ENCODE results near the gene FNTB. TPM values are rescaled to one million over a fixed set of nuclear protein-coding genes. Genes with fewer than 3 reads are reported as not detected.
A peak's percentile ranks its signal among the peaks of the same experiment; 100 is the strongest.

Gene FNTB
- total and polyA plus RNA-seq, 2 of the 13 experiments (the other 11 are each of a cell fraction or from before 2014, with no cell fraction given), result 23.6 to 28.5 TPM

DNA sequence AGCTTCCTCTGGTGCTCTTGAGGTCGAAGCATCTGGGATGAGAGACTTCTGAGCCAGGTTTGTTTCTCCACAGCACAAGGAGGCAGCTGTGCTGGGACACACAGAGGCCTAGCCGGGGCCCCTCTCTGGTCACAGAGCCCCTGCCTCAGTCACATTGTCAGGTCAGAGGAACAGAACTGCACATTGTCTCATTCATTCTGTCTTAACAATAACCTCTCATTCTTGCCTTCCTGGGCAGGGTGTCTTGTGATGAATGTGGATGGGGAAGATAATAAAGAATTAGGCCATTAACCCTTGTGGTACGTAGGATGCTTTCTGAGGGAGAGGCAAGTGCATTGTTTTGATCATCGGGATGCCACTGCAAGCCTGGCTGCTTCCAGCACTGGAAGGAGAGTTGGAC, 29.8 kb downstream of the FNTB start (continued):
- TF ChIP-seq, protein P1, sequence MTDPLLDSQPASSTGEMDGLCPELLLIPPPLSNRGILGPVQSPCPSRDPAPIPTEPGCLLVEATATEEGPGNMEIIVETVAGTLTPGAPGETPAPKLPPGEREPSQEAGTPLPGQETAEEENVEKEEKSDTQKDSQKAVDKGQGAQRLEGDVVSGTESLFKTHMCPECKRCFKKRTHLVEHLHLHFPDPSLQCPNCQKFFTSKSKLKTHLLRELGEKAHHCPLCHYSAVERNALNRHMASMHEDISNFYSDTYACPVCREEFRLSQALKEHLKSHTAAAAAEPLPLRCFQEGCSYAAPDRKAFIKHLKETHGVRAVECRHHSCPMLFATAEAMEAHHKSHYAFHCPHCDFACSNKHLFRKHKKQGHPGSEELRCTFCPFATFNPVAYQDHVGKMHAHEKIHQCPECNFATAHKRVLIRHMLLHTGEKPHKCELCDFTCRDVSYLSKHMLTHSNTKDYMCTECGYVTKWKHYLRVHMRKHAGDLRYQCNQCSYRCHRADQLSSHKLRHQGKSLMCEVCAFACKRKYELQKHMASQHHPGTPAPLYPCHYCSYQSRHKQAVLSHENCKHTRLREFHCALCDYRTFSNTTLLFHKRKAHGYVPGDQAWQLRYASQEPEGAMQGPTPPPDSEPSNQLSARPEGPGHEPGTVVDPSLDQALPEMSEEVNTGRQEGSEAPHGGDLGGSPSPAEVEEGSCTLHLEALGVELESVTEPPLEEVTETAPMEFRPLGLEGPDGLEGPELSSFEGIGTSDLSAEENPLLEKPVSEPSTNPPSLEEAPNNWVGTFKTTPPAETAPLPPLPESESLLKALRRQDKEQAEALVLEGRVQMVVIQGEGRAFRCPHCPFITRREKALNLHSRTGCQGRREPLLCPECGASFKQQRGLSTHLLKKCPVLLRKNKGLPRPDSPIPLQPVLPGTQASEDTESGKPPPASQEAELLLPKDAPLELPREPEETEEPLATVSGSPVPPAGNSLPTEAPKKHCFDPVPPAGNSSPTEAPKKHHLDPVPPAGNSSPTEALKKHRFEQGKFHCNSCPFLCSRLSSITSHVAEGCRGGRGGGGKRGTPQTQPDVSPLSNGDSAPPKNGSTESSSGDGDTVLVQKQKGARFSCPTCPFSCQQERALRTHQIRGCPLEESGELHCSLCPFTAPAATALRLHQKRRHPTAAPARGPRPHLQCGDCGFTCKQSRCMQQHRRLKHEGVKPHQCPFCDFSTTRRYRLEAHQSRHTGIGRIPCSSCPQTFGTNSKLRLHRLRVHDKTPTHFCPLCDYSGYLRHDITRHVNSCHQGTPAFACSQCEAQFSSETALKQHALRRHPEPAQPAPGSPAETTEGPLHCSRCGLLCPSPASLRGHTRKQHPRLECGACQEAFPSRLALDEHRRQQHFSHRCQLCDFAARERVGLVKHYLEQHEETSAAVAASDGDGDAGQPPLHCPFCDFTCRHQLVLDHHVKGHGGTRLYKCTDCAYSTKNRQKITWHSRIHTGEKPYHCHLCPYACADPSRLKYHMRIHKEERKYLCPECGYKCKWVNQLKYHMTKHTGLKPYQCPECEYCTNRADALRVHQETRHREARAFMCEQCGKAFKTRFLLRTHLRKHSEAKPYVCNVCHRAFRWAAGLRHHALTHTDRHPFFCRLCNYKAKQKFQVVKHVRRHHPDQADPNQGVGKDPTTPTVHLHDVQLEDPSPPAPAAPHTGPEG (CRISPR knock-in tag; IDR thresholded peaks at IDR 0.05), result no peak
- no peak for TF ChIP-seq ZBTB1 (CRISPR knock-in tag; IDR thresholded peaks at IDR 0.05; ENCODE audit: borderline replicate concordance)
- TF ChIP-seq ZFX (CRISPR knock-in tag; IDR thresholded peaks at IDR 0.05; ENCODE audit: low read depth), result no peak
- no peak for TF ChIP-seq HCFC1 (IDR thresholded peaks at IDR 0.05; ENCODE audit: low read depth, low read length)

DNA sequence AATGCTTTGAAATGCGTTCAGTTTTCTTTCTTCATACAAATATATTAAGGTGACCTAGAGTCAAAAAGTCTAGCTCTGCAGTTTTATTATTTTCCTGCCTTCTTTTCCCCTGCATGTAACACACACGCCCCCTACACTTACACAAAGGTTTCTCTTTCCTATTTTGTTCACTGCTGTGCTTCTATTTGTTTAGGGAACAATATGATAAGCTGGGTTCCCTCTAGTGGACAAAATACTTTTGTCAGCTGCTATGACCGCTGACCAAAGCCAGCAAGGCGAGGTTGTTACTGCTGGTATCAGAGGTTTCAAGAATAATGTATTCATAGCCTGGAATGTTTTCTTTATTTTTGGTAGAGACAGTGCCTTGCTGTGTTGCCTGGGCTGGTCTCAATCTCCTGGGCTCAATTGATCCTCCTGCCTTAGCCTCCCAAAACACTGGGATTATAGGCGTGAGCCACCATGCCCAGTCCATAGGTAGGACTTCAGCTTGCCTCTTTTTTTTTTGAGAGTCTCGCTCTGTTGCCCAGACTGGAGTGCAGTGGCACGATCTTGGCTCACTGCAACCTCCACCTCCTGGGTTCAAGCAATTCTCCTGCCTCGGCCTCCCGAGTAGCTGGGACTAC, 33.4 kb downstream of the FNTB start:
- no peak overlapping the region for H2AFZ ChIP-seq (ENCODE audit: low read length)
- no peak overlapping the region for H3K9ac ChIP-seq (ENCODE audit: insufficient read depth, low read depth, low read length)
- H4K20me1 ChIP-seq (ENCODE audit: insufficient read depth, low read length), result no peaks in the 10 kb centered on the region
- peaks cover 9% of the 10 kb centered on the region; the same call in 1 of the 2 replicates for H3K4me1 ChIP-seq (ENCODE audit: insufficient read depth, low read length)
- no peak overlapping the region for H3K4me3 ChIP-seq (replicated peaks in 1 of 3; ENCODE audit: insufficient read depth in 1 of 3, low read depth in 2 of 3, low read length in 3 of 3)
- ATAC-seq, result peak; percentile 99
- peak; percentile 85 for DNase-seq (ENCODE audit: low spot score)
- ChIA-PET CTCF (ENCODE audit: low intra/inter-chr PET ratio, low total read pairs) (interaction anchor here (1.3 to 1.6 kb wide), 2 partner anchors 33 to 197 kb away, joined by 3 to 12 read pairs; partner anchors contain the start of gene FNTB), POLR2A (interaction anchor here (1.1 to 2.5 kb wide), 2 partner anchors 33 to 78 kb away, joined by 5 to 19 read pairs; partner anchors contain the start of genes FNTB and GPX2)
- intact Hi-C loops (cut with micrococcal nuclease; ENCODE audit: unreplicated experiment), result loop anchor here (1.0 to 5.0 kb wide), 2 partner anchors 34 to 198 kb away; partner anchors contain the start of gene FNTB
- WGBS (ENCODE audit: low lambda C conversion rate), result 67% methylated on average over 9 of the region's 9 CpGs
- H3K4me2 ChIP-seq (ENCODE audit: low read depth, low read length), result no peak overlapping the region
- FAIRE-seq, result peak; percentile 90
- no peaks in the 10 kb centered on the region for H3K9me3 ChIP-seq (ENCODE audit: low read length)
- H3K27me3 ChIP-seq (ENCODE audit: control insufficient read depth in 1 of 2, insufficient read depth in 2 of 2, low read length in 2 of 2), result no peaks in the 10 kb centered on the region
- in situ Hi-C loops (cut with HindIII; ENCODE audit: extremely low pct_ligation_motif_present, low pct_unique_long_range_greater_than_20kb), result no loop called here
- peaks cover 7 to 45% of the 10 kb centered on the region in 2 experiments; a peak in 4 of 5 replicates for H3K36me3 ChIP-seq (replicated peaks in 1 of 2; ENCODE audit: control insufficient read depth in 1 of 2, insufficient read depth in 2 of 2, low read length in 2 of 2)
- no peak overlapping the region for H3K27ac ChIP-seq (ENCODE audit: extremely low read length, insufficient read depth, low read length)
- no peaks in the 10 kb centered on the region for H3K79me2 ChIP-seq (ENCODE audit: insufficient read depth, low read length)
- no TSS peak for BruUV-seq (replicated peaks)
- TF ChIP-seq, protein P2, sequence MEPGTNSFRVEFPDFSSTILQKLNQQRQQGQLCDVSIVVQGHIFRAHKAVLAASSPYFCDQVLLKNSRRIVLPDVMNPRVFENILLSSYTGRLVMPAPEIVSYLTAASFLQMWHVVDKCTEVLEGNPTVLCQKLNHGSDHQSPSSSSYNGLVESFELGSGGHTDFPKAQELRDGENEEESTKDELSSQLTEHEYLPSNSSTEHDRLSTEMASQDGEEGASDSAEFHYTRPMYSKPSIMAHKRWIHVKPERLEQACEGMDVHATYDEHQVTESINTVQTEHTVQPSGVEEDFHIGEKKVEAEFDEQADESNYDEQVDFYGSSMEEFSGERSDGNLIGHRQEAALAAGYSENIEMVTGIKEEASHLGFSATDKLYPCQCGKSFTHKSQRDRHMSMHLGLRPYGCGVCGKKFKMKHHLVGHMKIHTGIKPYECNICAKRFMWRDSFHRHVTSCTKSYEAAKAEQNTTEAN (CRISPR knock-in tag; conservative IDR thresholded peaks at IDR 0.05), result no peak
- no peak for TF ChIP-seq RFXANK (CRISPR knock-in tag; IDR thresholded peaks at IDR 0.05)
- no peak for TF ChIP-seq ZFP41 (CRISPR knock-in tag; IDR thresholded peaks at IDR 0.05; ENCODE audit: borderline replicate concordance)
- peak; percentile 35; the same call in 1 of the 2 replicates for TF ChIP-seq GATAD2A (CRISPR knock-in tag; IDR thresholded peaks at IDR 0.05)
- no peak for TF ChIP-seq TCF7 (IDR thresholded peaks at IDR 0.05; ENCODE audit: low read depth)
- TF ChIP-seq CREB1 (IDR thresholded peaks at IDR 0.05), result no peak
- TF ChIP-seq CREB1 (CRISPR knock-in tag; IDR thresholded peaks at IDR 0.05), result peak; percentile 49; the same call in 1 of the 2 replicates
- no peak for TF ChIP-seq ZNF629 (CRISPR knock-in tag; conservative IDR thresholded peaks at IDR 0.05)
- no peak for TF ChIP-seq YEATS2 (CRISPR knock-in tag; IDR thresholded peaks at IDR 0.05; ENCODE audit: borderline replicate concordance)
- TF ChIP-seq ERF (CRISPR knock-in tag; IDR thresholded peaks at IDR 0.05), result no peak
- TF ChIP-seq MIXL1 (CRISPR knock-in tag; IDR thresholded peaks at IDR 0.05), result no peak
- no peak for TF ChIP-seq SPEN (CRISPR knock-in tag; IDR thresholded peaks at IDR 0.05; ENCODE audit: low read depth)
- TF ChIP-seq ZFP1 (CRISPR knock-in tag; IDR thresholded peaks at IDR 0.05), result no peak
- TF ChIP-seq ATF1 (CRISPR knock-in tag; IDR thresholded peaks at IDR 0.05), result no peak
- no peak for TF ChIP-seq PCBP2 (optimal IDR thresholded peaks at IDR 0.05; ENCODE audit: low read depth, low read length, poor library complexity, severe bottlenecking)
